DOHH2 (cell line): ENCODE results near the gene FOXK1.
"Not testable (repeated sequence)": the region's sequence is repeated elsewhere in the genome, so short reads cannot be mapped to it uniquely, and the experiment has no call there.

Experiments
- H3F3A ChIP-seq: fragments of 200-600 bp; sonication (generic), shearing (Covaris generic); 2 replicates; pipeline ENCODE4 v1.6.0; 2016; ENCODE audit warnings: antibody characterized with exemption, mild to moderate bottlenecking; ENCODE audit not compliant: control insufficient read depth, insufficient read depth
- H3K27ac ChIP-seq: fragments of 200-600 bp; sonication (generic); 2 replicates; pipeline ENCODE4 v1.5.1; 2014; ENCODE audit warnings: low read depth, mild to moderate bottlenecking, low read length, moderate library complexity
- H3K27me3 ChIP-seq: fragments of 200-600 bp; sonication (generic); 2 replicates; pipeline ENCODE4 v1.6.1; 2014; ENCODE audit warnings: mild to moderate bottlenecking, low read length, mixed read lengths; ENCODE audit not compliant: control insufficient read depth
- H3K36me3 ChIP-seq: fragments of 200-600 bp; sonication (generic); 2 replicates; pipeline ENCODE4 v1.6.1; 2014; ENCODE audit warnings: mild to moderate bottlenecking, low read length, moderate library complexity, mixed read lengths; ENCODE audit not compliant: control insufficient read depth
- H3K4me1 ChIP-seq: fragments of 200-600 bp; sonication (generic); 2 replicates; pipeline ENCODE4 v1.6.1; 2014; ENCODE audit warnings: mild to moderate bottlenecking, low read length, mixed read lengths; ENCODE audit not compliant: control insufficient read depth
- H3K4me2 ChIP-seq: fragments of 200-600 bp; sonication (generic); 2 replicates; pipeline ENCODE4 v1.6.0; 2014; ENCODE audit warnings: mild to moderate bottlenecking, low read length, moderate library complexity
- H3K4me3 ChIP-seq: fragments of 200-600 bp; sonication (generic); 2 replicates; pipeline ENCODE4 v1.5.1; 2014; ENCODE audit warnings: mild to moderate bottlenecking, low read length, mixed read lengths
- H3K79me2 ChIP-seq: fragments of 200-600 bp; sonication (generic); 2 replicates; pipeline ENCODE4 v1.6.1; 2014; ENCODE audit warnings: mild to moderate bottlenecking, low read length, mixed read lengths; ENCODE audit not compliant: control insufficient read depth
- H3K9me2 ChIP-seq: fragments of 200-600 bp; sonication (generic); replicated peaks from 2 replicates; pipeline ENCODE4 v1.6.1; 2014; ENCODE audit warnings: mild to moderate bottlenecking, low read length, mixed read lengths; ENCODE audit not compliant: control insufficient read depth
- H3K9me3 ChIP-seq: fragments of 200-600 bp; sonication (generic); 2 replicates; pipeline ENCODE4 v1.6.1; 2014; ENCODE audit warnings: antibody characterized with exemption, low read length, mixed read lengths; ENCODE audit not compliant: control insufficient read depth, insufficient read depth
- H4K20me1 ChIP-seq: fragments of 200-600 bp; sonication (generic); 2 replicates; pipeline ENCODE4 v1.6.0; 2014; ENCODE audit warnings: low read depth, mild to moderate bottlenecking, antibody characterized with exemption, low read length, moderate library complexity; ENCODE audit not compliant: control insufficient read depth, insufficient read depth
- CTCF ChIP-seq: fragments of 200-600 bp; sonication (generic); IDR thresholded peaks from one replicate; pipeline ENCODE4 v1.5.1; 2014; ENCODE audit warnings: antibody characterized with exemption, mild to moderate bottlenecking, low read depth, low read length; ENCODE audit not compliant: poor library complexity, severe bottlenecking
- EZH2phosphoT487 ChIP-seq: fragments of 200-600 bp; sonication (generic); IDR thresholded peaks from 2 replicates; pipeline ENCODE4 v1.6.1; 2017; ENCODE audit warnings: borderline replicate concordance, mild to moderate bottlenecking, antibody characterized with exemption, low read length, moderate library complexity, mixed read lengths

Gene FOXK1

GRCh38 chr7:4801839-4802231 is 119.7 kb downstream of the FOXK1 start:
- H3K9me3 ChIP-seq: no peaks in the 10 kb centered on the region

GRCh38 chr7:4802577-4802976 is 120.5 kb downstream of the FOXK1 start:
- not testable (repeated sequence) for H3K4me3 ChIP-seq, H3K36me3 ChIP-seq, H4K20me1 ChIP-seq, H3K4me1 ChIP-seq, H3F3A ChIP-seq, H3K79me2 ChIP-seq, H3K27me3 ChIP-seq, H3K9me2 ChIP-seq, H3K9me3 ChIP-seq, H3K4me2 ChIP-seq, H3K27ac ChIP-seq

More at GRCh38 chr7:4801839-4802231, 119.7 kb downstream of the FOXK1 start:
- TF ChIP-seq EZH2phosphoT487: no peak
- TF ChIP-seq CTCF: no peak
- Histone ChIP-seq H3K36me3 (no peaks in the 10 kb centered on the region), H4K20me1 (no peaks in the 10 kb centered on the region), H3K4me1 (no peaks in the 10 kb centered on the region), H3F3A (no peaks in the 10 kb centered on the region), H3K4me3 (no peak overlapping the region), H3K4me2 (no peak overlapping the region), H3K79me2 (no peaks in the 10 kb centered on the region), H3K27ac (no peak overlapping the region), H3K9me2 (no peaks in the 10 kb centered on the region), H3K27me3 (no peaks in the 10 kb centered on the region)

- H3K4me1 ChIP-seq: no peaks in the 10 kb centered on the region
- H3K27me3 ChIP-seq: no peaks in the 10 kb centered on the region
- H3F3A ChIP-seq: no peaks in the 10 kb centered on the region
- no peak overlapping the region for H3K4me3 ChIP-seq
- H4K20me1 ChIP-seq: no peaks in the 10 kb centered on the region
- no peaks in the 10 kb centered on the region for H3K9me3 ChIP-seq
- no peak for TF ChIP-seq EZH2phosphoT487
- no peak for TF ChIP-seq CTCF
- H3K79me2 ChIP-seq: no peaks in the 10 kb centered on the region
- no peak overlapping the region for H3K4me2 ChIP-seq
- no peak overlapping the region for H3K27ac ChIP-seq
- no peaks in the 10 kb centered on the region for H3K9me2 ChIP-seq
- H3K36me3 ChIP-seq: no peaks in the 10 kb centered on the region
Measured at GRCh38 chr7:4803397-4804241, 121.5 kb downstream of the FOXK1 start.

GRCh38 chr7:4805110-4805983 is 123.3 kb downstream of the FOXK1 start:
- Histone ChIP-seq H3K4me3 (no peak overlapping the region), H3F3A (no peaks in the 10 kb centered on the region), H4K20me1 (no peaks in the 10 kb centered on the region), H3K79me2 (no peaks in the 10 kb centered on the region), H3K4me2 (no peak overlapping the region), H3K27me3 (no peaks in the 10 kb centered on the region), H3K4me1 (peaks cover 6% of the 10 kb centered on the region), H3K27ac (no peak overlapping the region), H3K36me3 (no peaks in the 10 kb centered on the region), H3K9me2 (no peaks in the 10 kb centered on the region), H3K9me3 (no peaks in the 10 kb centered on the region)
- TF ChIP-seq EZH2phosphoT487: no peak
- no peak for TF ChIP-seq CTCF
